HCT116 (cell line): Measurements from ENCODE around the gene AHNAK. TPM values are rescaled to one million over a fixed set of nuclear protein-coding genes. Genes with fewer than 3 reads are reported as not detected.

Source experiments
- ATAC-seq: fragments of 200-7000 bp; cut with Tn5 transposase; 2 replicates; pipeline ENCODE4 v1.9.1; 2020; ENCODE audit warnings: mild to moderate bottlenecking, moderate library complexity
- BruUV-seq: library from RNA; stranded (reverse); fragments of 400-500 nt; replicated peaks from 2 replicates; lab custom pipeline; 2021; lab: Mats Ljungman, UMichigan
- CTCF ChIA-PET: fragments of 300-600 bp; sonication (Branson Sonifier 250); formaldehyde crosslinking; loops from one replicate; lab custom pipeline; 2021; ENCODE audit warnings: antibody characterized with exemption; lab: Charles Lee
- POLR2A ChIA-PET: fragments of 300-600, 350-600 bp; sonication (Branson Sonifier 250); formaldehyde crosslinking; loops from one replicate; lab custom pipeline; 2021; ENCODE audit warnings: antibody characterized with exemption; lab: Charles Lee
- RAD21 ChIA-PET, 2 experiments: fragments of 300-600 bp; sonication (Branson Sonifier 250); formaldehyde crosslinking; loops; one replicate each; lab custom pipeline; 2023; ENCODE audit warnings: low total read pairs in 2 of 2; ENCODE audit not compliant: uncharacterized antibody in 2 of 2, unreplicated experiment in 2 of 2, low non-redundant PET in 1 of 2; lab: Charles Lee
- DNase-seq: peaks from one replicate; pipeline ENCODE4 v3.0.0-alpha.2; 2010; ENCODE audit warnings: low read depth, low spot score
- H2AFZ ChIP-seq: fragments of 200-600 bp; shearing (Covaris generic), sonication (generic); 2 replicates; pipeline ENCODE4 v1.6.1; 2017; ENCODE audit warnings: low read depth, mixed run types, mixed read lengths, antibody characterized with exemption, low read length; ENCODE audit not compliant: poor library complexity, severe bottlenecking
- H3K27ac ChIP-seq: 2 replicates; pipeline ENCODE4 v1.5.1; 2012; ENCODE audit warnings: low read depth, low read length
- H3K27me3 ChIP-seq: fragments of 200-600 bp; sonication (generic); 2 replicates; pipeline ENCODE4 v1.6.1; 2016; ENCODE audit warnings: mixed run types, low read length, mixed read lengths; ENCODE audit not compliant: insufficient read depth
- H3K36me3 ChIP-seq, 2 experiments: fragments of 200-500 bp in 1 of 2; fragments of 200-600 bp in 1 of 2; sonication (Bioruptor generic) in 1 of 2; sonication (generic) in 1 of 2; 2 replicates each; pipeline versions ENCODE4 v1.5.1 to v1.6.1; 2014 to 2016; ENCODE audit warnings: low read length in 2 of 2, inconsistent platforms in 1 of 2, mixed read lengths in 1 of 2, mixed run types in 1 of 2; ENCODE audit not compliant: insufficient read depth in 2 of 2, control insufficient read depth in 1 of 2
- H3K4me1 ChIP-seq, 2 experiments: fragments of 200-600 bp in 1 of 2; sonication (generic) in 1 of 2; 2 replicates each; pipeline versions ENCODE4 v1.5.1 to v1.6.1; 2012 to 2017; ENCODE audit warnings: low read length in 2 of 2, inconsistent platforms in 1 of 2, mild to moderate bottlenecking in 1 of 2, mixed read lengths in 1 of 2, mixed run types in 1 of 2, moderate library complexity in 1 of 2; ENCODE audit not compliant: insufficient read depth in 2 of 2, control insufficient read depth in 1 of 2
- H3K4me2 ChIP-seq: fragments of 200-600 bp; sonication (generic); 2 replicates; pipeline ENCODE4 v1.6.1; 2017; ENCODE audit warnings: mixed run types, low read length, mixed read lengths
- H3K4me3 ChIP-seq, 2 experiments: fragments of 200-600 bp in 1 of 2; sonication (generic) in 1 of 2; replicated peaks in 1 of 2; 2 replicates each; pipeline ENCODE4 v1.5.1; 2011 to 2016; ENCODE audit warnings: low read length in 2 of 2, control low read depth in 1 of 2, low read depth in 1 of 2, mild to moderate bottlenecking in 1 of 2, mixed read lengths in 1 of 2, mixed run types in 1 of 2
- H3K79me2 ChIP-seq: fragments of 200-600 bp; sonication (generic); 2 replicates; pipeline ENCODE4 v1.6.1; 2017; ENCODE audit warnings: mild to moderate bottlenecking, mixed run types, low read length, moderate library complexity, mixed read lengths; ENCODE audit not compliant: insufficient read depth
- H3K9ac ChIP-seq: fragments of 200-600 bp; sonication (generic); 2 replicates; pipeline ENCODE4 v1.6.1; 2016; ENCODE audit warnings: low read length, mixed read lengths
- H3K9me2 ChIP-seq: fragments of 200-600 bp; sonication (generic), shearing (Covaris generic); 2 replicates; pipeline ENCODE4 v1.6.1; 2017; ENCODE audit warnings: mixed run types, mild to moderate bottlenecking, moderate library complexity; ENCODE audit not compliant: insufficient read depth
- H3K9me3 ChIP-seq, 2 experiments: fragments of 200-500 bp in 1 of 2; fragments of 200-600 bp in 1 of 2; sonication (Bioruptor generic) in 1 of 2; sonication (generic) in 1 of 2; 2 replicates each; pipeline ENCODE4 v1.6.1; 2014 to 2017; ENCODE audit warnings: low read length in 2 of 2, mixed read lengths in 2 of 2, inconsistent platforms in 1 of 2, low read depth in 1 of 2, mild to moderate bottlenecking in 1 of 2, mixed run types in 1 of 2, moderate library complexity in 1 of 2; ENCODE audit not compliant: control insufficient read depth in 1 of 2, insufficient read depth in 1 of 2
- H4K20me1 ChIP-seq: fragments of 200-600 bp; sonication (generic), shearing (Covaris generic); 2 replicates; pipeline ENCODE4 v1.6.1; 2017; ENCODE audit warnings: mixed run types, mild to moderate bottlenecking, moderate library complexity; ENCODE audit not compliant: insufficient read depth
- CEBPB ChIP-seq: IDR thresholded peaks from 2 replicates; pipeline ENCODE4 v1.6.1; 2012; ENCODE audit warnings: low read depth
- EGR1 ChIP-seq: IDR thresholded peaks from 2 replicates; pipeline ENCODE4 v1.6.1; 2012; ENCODE audit warnings: low read depth
- EZH2 ChIP-seq: fragments of 200-600 bp; sonication (generic); IDR thresholded peaks from 2 replicates; pipeline ENCODE4 v1.6.1; 2017; ENCODE audit warnings: antibody characterized with exemption, mixed run types
- EZH2phosphoT487 ChIP-seq: fragments of 200-600 bp; IDR thresholded peaks from 2 replicates; pipeline ENCODE4 v1.6.1; 2018; ENCODE audit warnings: antibody characterized with exemption, borderline replicate concordance
- JUND ChIP-seq: IDR thresholded peaks from 2 replicates; pipeline ENCODE4 v1.6.1; 2012
- POLR2A ChIP-seq: IDR thresholded peaks from 2 replicates; pipeline ENCODE4 v1.7.0; 2011; ENCODE audit warnings: borderline replicate concordance; ENCODE audit not compliant: insufficient read depth, insufficient read length; ENCODE audit errors: extremely low read depth
- POLR2AphosphoS5 ChIP-seq: IDR thresholded peaks from 2 replicates; pipeline ENCODE4 v1.6.1; 2011; ENCODE audit warnings: mild to moderate bottlenecking, low read depth, low read length, moderate library complexity
- RAD21 ChIP-seq: IDR thresholded peaks from 2 replicates; pipeline ENCODE4 v1.6.1; 2012; ENCODE audit warnings: low read depth, mild to moderate bottlenecking
- SIN3A ChIP-seq: IDR thresholded peaks from 2 replicates; pipeline ENCODE4 v1.6.1; 2012; ENCODE audit warnings: low read depth
- SP1 ChIP-seq: IDR thresholded peaks from 2 replicates; pipeline ENCODE4 v1.6.1; 2012; ENCODE audit warnings: low read depth
- SRF ChIP-seq: IDR thresholded peaks from 2 replicates; pipeline ENCODE4 v1.6.1; 2012; ENCODE audit warnings: low read depth
- TCF7L2 ChIP-seq: IDR thresholded peaks from 2 replicates; pipeline ENCODE4 v1.7.0; 2011; ENCODE audit warnings: borderline replicate concordance, inconsistent platforms; ENCODE audit not compliant: insufficient read depth, insufficient read length; ENCODE audit errors: extremely low read depth
- YY1 ChIP-seq: IDR thresholded peaks from 2 replicates; pipeline ENCODE4 v1.6.1; 2011; ENCODE audit warnings: low read length, low read depth, moderate library complexity, mild to moderate bottlenecking; ENCODE audit not compliant: insufficient replicate concordance; ENCODE audit errors: extremely low read depth
- ZFX ChIP-seq: fragments of 450-650 bp; IDR thresholded peaks from 2 replicates; pipeline ENCODE4 v1.6.1; 2017
- intact Hi-C: fragments of 100-400 bp; cut with micrococcal nuclease; formaldehyde crosslinking; loops from 2 replicates; pipeline ENCODE4 v1.10.0; 2022
- total RNA-seq: library from RNA; stranded (reverse); gene quantifications from one replicate; pipeline ENCODE4 v1.2.1, GENCODE V29; 2021; ENCODE audit not compliant: unreplicated experiment
- TF ChIP-seq, protein P1 (sequence below): IDR thresholded peaks from 2 replicates; pipeline ENCODE4 v1.6.1; 2012; ENCODE audit warnings: low read depth
- TF ChIP-seq, protein P2 (sequence below): IDR thresholded peaks from 2 replicates; pipeline ENCODE4 v1.6.1; 2011; ENCODE audit warnings: mild to moderate bottlenecking, low read length, moderate library complexity; ENCODE audit not compliant: insufficient replicate concordance; ENCODE audit errors: extremely low read depth
- TF ChIP-seq, protein P3 (sequence below): IDR thresholded peaks from 2 replicates; pipeline ENCODE4 v1.6.1; 2012

The AHNAK gene
- total RNA-seq, 1 experiment from 2014 or later = 239 TPM

DNA sequence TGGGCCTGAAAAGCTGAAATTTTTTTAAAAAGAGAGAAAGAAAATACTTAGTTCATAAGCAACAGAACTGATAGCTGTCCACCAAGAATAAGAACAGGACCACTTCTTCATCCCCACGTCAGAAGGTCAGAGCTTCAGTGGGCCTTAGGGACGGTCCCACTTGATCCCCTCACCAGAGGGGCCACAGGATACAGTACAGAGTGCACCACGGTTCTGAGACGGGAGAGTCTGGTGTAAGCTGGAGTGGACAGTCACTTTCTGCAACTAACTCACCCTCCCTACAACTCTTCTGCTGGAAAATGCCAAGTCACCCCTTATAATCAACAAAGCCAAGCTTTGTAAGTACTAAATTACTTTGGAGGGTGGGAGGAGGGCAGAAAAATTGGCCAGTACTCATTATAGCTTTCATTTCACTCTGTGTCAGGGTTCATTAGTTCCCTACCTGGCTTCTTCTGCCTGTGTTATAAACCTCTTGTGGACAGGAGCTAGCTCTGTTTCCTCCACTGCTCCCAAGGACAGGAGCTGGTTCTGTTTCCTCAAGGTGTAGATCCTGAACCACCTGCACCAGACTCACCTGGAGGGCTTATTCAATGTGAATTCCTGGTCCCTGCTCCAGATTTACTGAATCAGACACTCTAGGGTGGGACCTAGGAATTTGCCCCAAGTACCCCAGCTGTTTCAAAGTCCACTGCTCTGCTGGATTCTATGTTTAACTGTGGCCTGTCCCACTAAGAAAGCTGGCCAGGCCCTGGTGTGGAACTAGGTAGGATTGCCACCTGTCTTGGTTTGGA is 88.2 kb downstream of the AHNAK start:
- Histone ChIP-seq H3K4me3 (no peak overlapping the region), H3K4me2 (no peak overlapping the region), H4K20me1 (no peaks in the 10 kb centered on the region), H3K27ac (no peak overlapping the region), H2AFZ (no peak overlapping the region), H3K9ac (no peak overlapping the region), H3K9me2 (no peaks in the 10 kb centered on the region), H3K9me3 (no peaks in the 10 kb centered on the region), H3K27me3 (no peaks in the 10 kb centered on the region), H3K36me3 (no peaks in the 10 kb centered on the region), H3K79me2 (no peaks in the 10 kb centered on the region), H3K4me1 (peaks cover 13 to 15% of the 10 kb centered on the region in 2 experiments)
- ChIA-PET POLR2A (no interaction called here), RAD21 (interaction anchor here in 1 of 2 experiments (0.6 kb wide), 1 partner anchor 39 kb away, joined by 3 read pairs; no protein-coding TSS in a partner anchor), CTCF (interaction anchor here (1.1 to 1.2 kb wide), 2 partner anchors 11 to 34 kb away, joined by 3 read pairs; no protein-coding TSS in a partner anchor)
- DNase-seq = no peak
- no TSS peak for BruUV-seq
- intact Hi-C loops = no loop called here
- ATAC-seq = no peak
- no peak for TF ChIP-seq EZH2phosphoT487
- no peak for TF ChIP-seq CEBPB
- TF ChIP-seq, protein P1, sequence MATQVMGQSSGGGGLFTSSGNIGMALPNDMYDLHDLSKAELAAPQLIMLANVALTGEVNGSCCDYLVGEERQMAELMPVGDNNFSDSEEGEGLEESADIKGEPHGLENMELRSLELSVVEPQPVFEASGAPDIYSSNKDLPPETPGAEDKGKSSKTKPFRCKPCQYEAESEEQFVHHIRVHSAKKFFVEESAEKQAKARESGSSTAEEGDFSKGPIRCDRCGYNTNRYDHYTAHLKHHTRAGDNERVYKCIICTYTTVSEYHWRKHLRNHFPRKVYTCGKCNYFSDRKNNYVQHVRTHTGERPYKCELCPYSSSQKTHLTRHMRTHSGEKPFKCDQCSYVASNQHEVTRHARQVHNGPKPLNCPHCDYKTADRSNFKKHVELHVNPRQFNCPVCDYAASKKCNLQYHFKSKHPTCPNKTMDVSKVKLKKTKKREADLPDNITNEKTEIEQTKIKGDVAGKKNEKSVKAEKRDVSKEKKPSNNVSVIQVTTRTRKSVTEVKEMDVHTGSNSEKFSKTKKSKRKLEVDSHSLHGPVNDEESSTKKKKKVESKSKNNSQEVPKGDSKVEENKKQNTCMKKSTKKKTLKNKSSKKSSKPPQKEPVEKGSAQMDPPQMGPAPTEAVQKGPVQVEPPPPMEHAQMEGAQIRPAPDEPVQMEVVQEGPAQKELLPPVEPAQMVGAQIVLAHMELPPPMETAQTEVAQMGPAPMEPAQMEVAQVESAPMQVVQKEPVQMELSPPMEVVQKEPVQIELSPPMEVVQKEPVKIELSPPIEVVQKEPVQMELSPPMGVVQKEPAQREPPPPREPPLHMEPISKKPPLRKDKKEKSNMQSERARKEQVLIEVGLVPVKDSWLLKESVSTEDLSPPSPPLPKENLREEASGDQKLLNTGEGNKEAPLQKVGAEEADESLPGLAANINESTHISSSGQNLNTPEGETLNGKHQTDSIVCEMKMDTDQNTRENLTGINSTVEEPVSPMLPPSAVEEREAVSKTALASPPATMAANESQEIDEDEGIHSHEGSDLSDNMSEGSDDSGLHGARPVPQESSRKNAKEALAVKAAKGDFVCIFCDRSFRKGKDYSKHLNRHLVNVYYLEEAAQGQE = no peak
- no peak for TF ChIP-seq EGR1
- TF ChIP-seq SP1 = no peak
- no peak for TF ChIP-seq SIN3A
- no peak for TF ChIP-seq JUND
- no peak for TF ChIP-seq POLR2A
- TF ChIP-seq ZFX = no peak
- no peak for TF ChIP-seq POLR2AphosphoS5
- TF ChIP-seq EZH2 = no peak
- no peak for TF ChIP-seq RAD21
- TF ChIP-seq SRF = no peak
- TF ChIP-seq, protein P2, sequence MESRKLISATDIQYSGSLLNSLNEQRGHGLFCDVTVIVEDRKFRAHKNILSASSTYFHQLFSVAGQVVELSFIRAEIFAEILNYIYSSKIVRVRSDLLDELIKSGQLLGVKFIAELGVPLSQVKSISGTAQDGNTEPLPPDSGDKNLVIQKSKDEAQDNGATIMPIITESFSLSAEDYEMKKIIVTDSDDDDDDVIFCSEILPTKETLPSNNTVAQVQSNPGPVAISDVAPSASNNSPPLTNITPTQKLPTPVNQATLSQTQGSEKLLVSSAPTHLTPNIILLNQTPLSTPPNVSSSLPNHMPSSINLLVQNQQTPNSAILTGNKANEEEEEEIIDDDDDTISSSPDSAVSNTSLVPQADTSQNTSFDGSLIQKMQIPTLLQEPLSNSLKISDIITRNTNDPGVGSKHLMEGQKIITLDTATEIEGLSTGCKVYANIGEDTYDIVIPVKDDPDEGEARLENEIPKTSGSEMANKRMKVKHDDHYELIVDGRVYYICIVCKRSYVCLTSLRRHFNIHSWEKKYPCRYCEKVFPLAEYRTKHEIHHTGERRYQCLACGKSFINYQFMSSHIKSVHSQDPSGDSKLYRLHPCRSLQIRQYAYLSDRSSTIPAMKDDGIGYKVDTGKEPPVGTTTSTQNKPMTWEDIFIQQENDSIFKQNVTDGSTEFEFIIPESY = no peak
- TF ChIP-seq, protein P3, sequence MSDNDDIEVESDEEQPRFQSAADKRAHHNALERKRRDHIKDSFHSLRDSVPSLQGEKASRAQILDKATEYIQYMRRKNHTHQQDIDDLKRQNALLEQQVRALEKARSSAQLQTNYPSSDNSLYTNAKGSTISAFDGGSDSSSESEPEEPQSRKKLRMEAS = no peak
- TF ChIP-seq YY1 = no peak
- no peak for TF ChIP-seq TCF7L2
